GM18951 (cell line): ENCODE results near the gene CADM1.

Experiments
- POLR2A ChIP-seq: IDR thresholded peaks from 4 replicates; pipeline ENCODE4 v1.6.1; 2011; ENCODE audit warnings: mild to moderate bottlenecking; ENCODE audit not compliant: insufficient read length, insufficient read depth; ENCODE audit errors: extremely low read depth
- in situ Hi-C: fragments of 300-500 bp; cut with MboI; formaldehyde crosslinking; loops from one replicate; pipeline ENCODE4 v1.12.0; 2022; ENCODE audit warnings: low sequenced_read_pairs, mixed read lengths, inconsistent platforms; ENCODE audit not compliant: unreplicated experiment

The CADM1 gene

DNA sequence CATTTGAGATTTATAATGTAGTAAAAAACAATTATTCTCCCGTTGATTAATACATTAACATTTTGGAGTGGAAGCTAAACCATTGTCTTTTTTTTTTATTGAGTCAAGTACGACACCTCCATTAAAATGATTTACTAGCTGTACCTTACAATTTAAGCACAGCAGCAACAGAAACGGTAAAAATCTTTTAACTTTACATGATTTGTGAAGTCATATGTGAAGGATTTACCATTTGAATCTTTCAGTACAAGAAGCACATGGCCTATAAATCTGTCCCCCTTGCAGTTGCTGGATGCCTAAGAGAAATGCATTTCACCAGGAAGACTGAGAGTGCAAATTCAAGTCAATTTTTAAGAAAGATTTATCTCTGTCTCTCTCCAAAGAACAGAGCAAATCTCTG is 324.6 kb downstream of the CADM1 start:
- no peak for TF ChIP-seq POLR2A
- in situ Hi-C loops: no loop called here

DNA sequence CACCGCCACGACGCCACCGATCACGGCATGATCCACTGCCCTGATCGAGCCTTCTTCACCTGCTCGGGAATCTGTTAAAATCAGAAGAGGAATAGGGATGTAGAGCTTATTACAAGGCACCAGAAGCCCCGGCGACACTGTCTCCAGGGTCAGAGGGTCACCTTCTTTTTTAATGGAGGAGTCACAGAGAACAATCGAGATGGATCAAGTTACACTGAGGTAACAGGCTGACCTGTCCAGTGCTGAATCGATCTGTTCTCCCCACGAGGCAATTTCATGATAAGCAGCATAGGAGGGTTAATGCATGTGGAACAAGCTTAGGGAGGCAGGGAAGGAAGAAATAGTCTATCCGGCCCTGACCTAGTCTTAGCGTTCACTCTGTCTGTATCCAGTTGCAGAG is 325.5 kb downstream of the CADM1 start:
- in situ Hi-C loops: no loop called here
- TF ChIP-seq POLR2A: no peak

DNA sequence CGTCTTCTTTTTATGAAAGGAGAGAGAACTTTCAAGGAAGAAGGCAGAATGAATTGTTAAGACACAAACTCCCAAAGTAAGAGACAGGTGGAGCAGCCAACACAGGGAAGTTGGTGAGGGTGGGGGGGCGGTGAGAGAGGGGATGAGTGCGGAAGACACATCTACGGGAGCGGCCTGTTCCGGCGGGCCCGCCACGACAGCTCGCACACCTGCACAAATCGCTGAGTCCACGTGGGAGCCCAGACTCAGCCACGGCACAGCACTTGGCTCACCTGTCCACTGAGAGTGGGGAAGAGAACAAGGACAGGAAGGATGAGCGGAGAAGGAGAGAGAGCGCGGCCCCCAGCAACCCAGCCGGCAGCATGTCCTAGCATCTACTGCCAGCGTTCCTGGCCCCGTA is 331.1 kb downstream of the CADM1 start:
- TF ChIP-seq POLR2A: no peak
- in situ Hi-C loops: no loop called here

DNA sequence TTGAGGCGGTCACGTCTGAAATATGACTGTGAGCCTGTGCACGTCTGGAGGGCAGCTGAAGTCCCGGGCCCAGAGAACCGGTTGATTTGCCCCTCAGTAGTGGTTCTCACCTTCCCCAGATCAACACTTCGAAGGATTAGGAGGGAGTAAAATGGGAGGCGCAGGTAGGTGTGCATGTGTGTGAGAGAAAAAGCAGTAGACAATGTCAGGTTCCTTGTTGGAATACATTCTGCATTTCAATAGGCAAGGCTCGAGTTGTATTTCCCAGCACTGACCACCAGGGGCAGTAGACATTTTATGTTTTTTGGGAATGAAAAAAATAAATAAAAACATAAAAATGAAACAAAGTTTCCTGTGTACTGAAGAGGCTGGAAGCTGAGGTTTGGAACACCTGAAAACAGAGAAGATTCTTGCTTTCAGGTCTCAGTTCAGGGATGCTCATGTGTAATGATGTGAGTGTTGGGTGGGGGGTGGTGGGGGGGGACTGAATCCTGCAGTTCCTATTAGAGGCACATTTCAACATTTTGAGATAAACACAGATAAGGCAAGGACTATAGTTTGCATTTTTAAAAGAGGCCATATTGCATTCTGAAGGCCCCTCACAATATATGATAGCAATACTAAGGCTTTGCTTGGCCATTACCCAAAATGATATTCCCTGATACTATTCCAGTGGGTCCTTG is 333.9 kb downstream of the CADM1 start:
- no peak for TF ChIP-seq POLR2A
- in situ Hi-C loops: no loop called here

DNA sequence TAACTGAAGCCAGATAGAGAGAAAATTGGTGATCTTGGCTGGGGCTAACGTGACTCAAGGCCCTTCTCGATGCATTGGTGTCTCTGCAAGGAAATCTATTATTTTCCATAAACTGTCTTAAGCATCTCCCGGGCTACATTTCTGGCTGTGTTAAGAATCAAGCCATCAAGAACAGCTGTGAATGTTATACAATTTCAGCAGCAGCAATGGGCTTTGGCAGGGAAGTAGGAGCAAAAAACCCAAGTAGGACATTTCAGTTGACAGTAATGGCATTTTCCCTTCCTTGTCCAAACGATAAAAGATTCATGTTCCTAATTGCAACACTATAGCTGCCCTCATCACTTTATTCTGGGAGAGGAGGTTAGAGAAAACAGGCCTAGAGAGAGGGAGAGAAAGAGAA is 335.0 kb downstream of the CADM1 start:
- TF ChIP-seq POLR2A: no peak
- in situ Hi-C loops: no loop called here

DNA sequence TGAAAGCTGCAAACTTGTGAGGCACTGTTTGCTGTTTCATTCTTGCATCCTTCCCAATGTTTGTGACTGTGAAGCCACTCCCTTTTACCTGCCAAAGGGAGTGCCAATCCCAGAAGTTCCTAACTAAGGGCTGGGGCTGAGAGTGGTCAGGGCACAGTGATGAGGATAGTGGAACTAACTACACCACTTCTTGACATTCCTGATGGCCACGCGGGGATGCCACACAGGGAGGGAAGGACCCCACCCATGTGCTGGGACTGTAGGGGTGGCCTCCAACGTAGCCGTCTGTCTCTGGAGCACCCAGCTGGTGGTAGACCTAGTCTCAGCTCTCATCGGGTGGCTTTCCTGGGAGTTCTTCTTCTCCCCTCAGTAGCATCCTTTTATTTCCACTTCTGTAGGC is 335.5 kb downstream of the CADM1 start:
- in situ Hi-C loops: no loop called here
- TF ChIP-seq POLR2A: no peak

DNA sequence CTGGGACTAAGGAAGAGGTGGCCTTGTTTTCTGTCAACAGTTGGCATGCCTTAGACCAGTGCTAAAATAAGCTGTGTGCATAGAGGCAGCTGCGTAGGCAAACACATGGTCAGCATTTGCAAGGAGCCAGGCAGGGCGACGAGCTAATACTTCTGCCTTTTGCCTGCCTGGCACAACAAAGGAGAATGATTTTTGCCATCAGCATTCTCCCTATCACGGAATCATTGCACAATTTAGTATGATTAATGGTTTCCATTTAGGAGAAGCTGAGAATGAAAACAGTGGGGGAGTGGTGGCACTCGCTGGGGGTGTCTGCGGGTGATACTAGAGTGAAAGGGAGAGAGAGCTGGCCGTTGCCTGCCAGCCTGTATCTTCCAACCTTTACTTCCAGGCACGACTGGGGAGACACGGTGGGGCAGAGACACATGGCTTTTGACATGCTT is 336.0 kb downstream of the CADM1 start:
- TF ChIP-seq POLR2A: no peak
- in situ Hi-C loops: no loop called here

DNA sequence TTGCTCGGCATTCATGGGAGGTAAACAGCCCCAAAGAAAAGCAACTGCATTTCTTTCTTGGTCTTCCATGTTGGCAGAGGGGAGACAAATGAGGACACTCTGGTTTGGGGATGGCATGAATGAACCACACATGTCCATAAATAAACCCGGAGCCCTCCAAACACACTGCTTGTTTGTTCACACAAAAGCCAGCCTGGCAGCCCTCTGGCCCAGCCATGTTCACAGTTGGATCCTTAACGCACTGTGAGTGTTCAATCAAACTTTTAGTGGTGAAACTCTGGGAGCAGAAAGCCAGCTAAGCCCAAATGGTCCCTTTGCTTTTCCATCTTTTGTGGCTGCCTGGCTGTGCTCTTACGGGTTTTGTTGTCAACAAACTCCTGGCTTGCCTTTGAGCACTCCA is 336.8 kb downstream of the CADM1 start:
- in situ Hi-C loops: no loop called here
- no peak for TF ChIP-seq POLR2A

DNA sequence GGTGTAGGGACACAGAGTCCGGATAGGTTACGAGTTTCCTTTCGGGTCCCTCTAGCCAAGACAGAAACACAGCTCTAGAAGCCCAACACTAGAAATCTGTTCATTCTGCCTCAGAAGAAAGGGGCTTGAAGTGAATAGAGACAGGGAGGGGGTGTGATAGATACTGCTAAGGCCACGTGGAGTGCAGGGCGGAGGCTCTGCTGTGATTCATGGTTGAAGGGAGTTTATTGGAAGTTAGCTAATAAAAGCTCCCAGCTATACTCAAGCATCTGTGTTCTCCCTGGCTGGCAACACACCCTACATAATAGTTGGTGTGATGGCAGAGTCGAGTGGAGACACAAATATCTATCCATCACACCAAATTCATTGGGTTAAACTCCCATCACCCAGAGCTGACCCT is 337.4 kb downstream of the CADM1 start:
- in situ Hi-C loops: no loop called here
- TF ChIP-seq POLR2A: no peak

DNA sequence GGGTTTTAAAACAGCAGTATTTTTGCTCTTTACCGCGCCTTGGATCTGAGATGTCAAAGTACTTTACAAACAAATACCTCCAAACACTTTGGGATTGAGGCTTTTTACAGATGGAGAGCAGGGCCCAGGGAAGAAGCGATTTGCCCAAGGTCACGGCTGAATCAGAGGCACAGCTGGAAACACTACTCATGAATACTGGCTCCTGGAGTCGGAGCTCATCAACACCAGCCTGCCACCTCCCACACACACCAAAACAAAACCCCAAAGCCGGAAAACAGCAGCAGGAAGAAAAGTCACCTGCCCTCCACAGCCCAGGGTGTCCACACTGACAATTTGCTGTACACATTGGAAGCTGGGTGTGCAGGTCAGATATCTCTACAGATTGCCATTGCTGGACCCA is 339.4 kb downstream of the CADM1 start:
- in situ Hi-C loops: no loop called here
- TF ChIP-seq POLR2A: no peak

DNA sequence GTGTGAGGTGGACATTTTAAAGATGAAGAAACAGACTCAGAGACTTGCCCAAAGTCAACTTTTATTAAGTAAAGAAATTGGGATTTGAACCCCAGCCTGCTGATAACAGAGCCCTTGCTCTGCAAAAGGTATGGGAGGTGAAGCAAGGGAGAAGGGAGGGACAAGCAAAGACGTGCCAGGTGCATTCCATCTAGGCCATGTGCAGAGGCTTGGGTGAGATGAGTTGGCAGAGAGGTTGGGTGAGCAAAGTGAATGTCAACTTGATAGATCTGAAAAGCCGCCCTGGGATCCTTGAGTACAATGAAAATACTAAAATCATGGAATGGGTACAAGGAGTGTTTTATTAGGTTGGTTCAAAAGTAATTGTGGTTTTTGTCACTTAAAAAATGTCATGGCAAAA is 341.3 kb downstream of the CADM1 start:
- in situ Hi-C loops: no loop called here
- TF ChIP-seq POLR2A: no peak

DNA sequence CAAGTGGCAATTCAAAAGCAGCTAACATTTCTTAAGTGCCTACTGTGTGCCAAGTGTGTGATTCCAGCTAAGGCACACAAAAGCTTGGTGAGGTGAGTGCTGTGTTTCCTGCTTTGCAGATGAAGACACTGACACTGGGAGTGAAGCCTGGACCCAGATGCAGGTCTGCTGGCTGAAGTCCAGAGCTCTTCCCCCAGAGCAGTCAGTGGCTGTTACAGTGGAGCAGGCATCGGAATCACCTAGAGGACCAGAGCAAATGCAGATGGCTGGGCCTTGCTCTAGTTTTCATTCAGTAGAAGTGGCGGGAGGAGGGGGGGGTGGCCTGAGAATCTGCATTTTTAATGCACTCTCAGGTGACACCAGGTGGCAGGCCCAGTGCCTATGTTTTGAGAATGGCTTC is 342.3 kb downstream of the CADM1 start:
- in situ Hi-C loops: no loop called here
- no peak for TF ChIP-seq POLR2A

DNA sequence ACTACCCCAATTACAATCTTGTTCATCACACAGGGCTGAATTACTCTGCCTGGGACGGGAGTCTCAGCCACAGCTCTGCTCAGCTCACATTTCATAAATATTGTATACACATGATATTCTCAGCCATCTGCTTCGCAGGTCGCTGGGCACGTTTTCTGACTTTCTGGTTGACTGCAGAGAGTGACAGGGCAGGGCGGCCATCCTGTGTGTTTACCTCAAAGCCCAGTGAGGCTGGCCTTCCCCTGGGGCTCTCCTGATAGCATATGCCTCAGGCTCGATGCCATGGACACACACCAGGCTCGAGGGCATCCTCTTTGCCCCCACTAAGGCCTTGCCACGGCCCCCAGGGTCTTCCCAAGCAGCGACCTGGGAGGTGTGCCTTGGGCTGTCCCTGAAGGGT is 345.0 kb downstream of the CADM1 start:
- no peak for TF ChIP-seq POLR2A
- in situ Hi-C loops: no loop called here

DNA sequence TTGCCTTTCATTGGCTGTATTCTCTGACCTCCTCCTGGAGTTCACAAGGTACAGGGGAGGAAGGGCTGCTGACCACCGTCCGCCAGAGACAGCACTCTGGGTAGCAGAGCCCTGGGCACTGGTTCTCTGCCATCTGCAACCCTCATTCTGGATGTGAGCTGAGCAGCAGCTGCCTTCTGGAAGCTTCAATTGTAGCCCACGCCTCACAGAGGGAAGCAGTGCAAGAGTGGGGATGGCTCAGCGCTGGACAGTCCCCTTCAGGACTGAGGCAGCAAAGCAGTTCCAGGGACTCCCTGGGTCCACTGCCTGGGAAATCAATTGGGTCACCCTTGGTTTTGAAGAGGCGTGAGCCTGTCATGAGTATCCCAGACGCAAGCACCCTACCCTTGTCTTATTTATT is 346.2 kb downstream of the CADM1 start:
- in situ Hi-C loops: no loop called here
- no peak for TF ChIP-seq POLR2A

DNA sequence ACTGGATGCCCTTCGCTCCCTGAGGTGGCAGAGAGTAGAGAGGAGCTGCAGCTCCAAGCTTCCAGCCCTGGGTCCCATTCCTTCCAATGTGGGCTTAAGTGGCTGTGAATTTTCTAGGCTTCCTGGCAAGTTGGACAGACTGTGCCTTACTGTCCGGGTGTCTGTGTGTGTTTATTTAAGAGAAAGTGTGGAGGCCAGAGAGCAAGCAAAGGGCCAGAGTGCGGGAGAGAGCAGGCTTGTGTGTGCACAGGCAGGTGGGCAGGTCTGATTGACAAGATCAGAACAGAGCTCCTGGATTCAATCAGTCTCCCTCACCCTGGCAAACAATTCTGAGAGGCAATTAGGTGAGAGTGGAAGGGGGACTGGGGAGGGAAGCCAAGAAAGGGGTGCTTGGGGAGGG is 347.0 kb downstream of the CADM1 start:
- in situ Hi-C loops: no loop called here
- no peak for TF ChIP-seq POLR2A
